Measurements from ENCODE around the gene ARHGAP24. TPM values are rescaled to one million over a fixed set of nuclear protein-coding genes. Genes with fewer than 3 reads are reported as not detected.

Gene ARHGAP24
- polyA plus RNA-seq, 1 of the 3 experiments (the other 2 are of a cell fraction), result 1.4 TPM

- Histone ChIP-seq H3K79me2 (ENCODE audit: insufficient read depth) (no peaks in the 10 kb centered on the region), H3K4me3 (ENCODE audit: low read depth in 2 of 2, low read length in 1 of 2) (no peak overlapping the region), H3K9me2 (no peaks in the 10 kb centered on the region), H3K9ac (no peak overlapping the region), H3K36me3 (replicated peaks in 1 of 2; ENCODE audit: control insufficient read depth in 1 of 2, insufficient read depth in 2 of 2, low read length in 1 of 2) (no peaks in the 10 kb centered on the region), H2AFZ (ENCODE audit: low read depth) (no peak overlapping the region), H3K27me3 (ENCODE audit: insufficient read depth) (no peaks in the 10 kb centered on the region), H3K4me1 (ENCODE audit: control insufficient read depth in 1 of 2, insufficient read depth in 2 of 2, low read depth in 1 of 2, low read length in 1 of 2) (no peaks in the 10 kb centered on the region; a peak in 1 of 4 replicates), H3K27ac (ENCODE audit: low read depth in 2 of 2, low read length in 1 of 2) (no peak overlapping the region), H4K20me1 (ENCODE audit: insufficient read depth) (no peaks in the 10 kb centered on the region), H3K4me2 (no peak overlapping the region), H3K9me3 (no peaks in the 10 kb centered on the region), H3F3A (replicated peaks; ENCODE audit: insufficient read depth) (no peaks in the 10 kb centered on the region)
- POLR2A ChIA-PET, result no interaction called here
- CTCF ChIA-PET, result interaction anchor here (0.6 kb wide), 1 partner anchor 18 kb away, joined by 3 read pairs; no protein-coding TSS in a partner anchor
- 92% methylated on average over 3 of the region's 3 CpGs for WGBS (ENCODE audit: low lambda C conversion rate)
- no peak for TF ChIP-seq YY1 (IDR thresholded peaks at IDR 0.05; ENCODE audit: low read depth)
- no peak for TF ChIP-seq GABPA (IDR thresholded peaks at IDR 0.05; ENCODE audit: low read depth)
- TF ChIP-seq GATA2 (CRISPR knock-in tag; IDR thresholded peaks at IDR 0.05), result no peak
- no peak for TF ChIP-seq MXI1 (IDR thresholded peaks at IDR 0.05; ENCODE audit: low read depth, low read length)
- no peak for TF ChIP-seq NFIC (IDR thresholded peaks at IDR 0.05; ENCODE audit: borderline replicate concordance)
- no peak for TF ChIP-seq USF1 (IDR thresholded peaks at IDR 0.05; ENCODE audit: borderline replicate concordance, low read depth)
- TF ChIP-seq RFX5 (IDR thresholded peaks at IDR 0.05; ENCODE audit: low read length), result no peak
- no peak for TF ChIP-seq TCF12 (IDR thresholded peaks at IDR 0.05)
- no peak for TF ChIP-seq MEF2A (IDR thresholded peaks at IDR 0.05; ENCODE audit: borderline replicate concordance, low read depth)
- TF ChIP-seq RAD21 (IDR thresholded peaks at IDR 0.05; ENCODE audit: low read length), result no peak
- no peak for TF ChIP-seq CTCF (IDR thresholded peaks at IDR 0.05)
- TF ChIP-seq FOXM1 (IDR thresholded peaks at IDR 0.05; ENCODE audit: low read depth), result no peak
- no peak for TF ChIP-seq POLR2AphosphoS5 (IDR thresholded peaks at IDR 0.05; ENCODE audit: low read depth, low read length)
- TF ChIP-seq CHD2 (IDR thresholded peaks at IDR 0.05; ENCODE audit: low read length, partially characterized antibody), result no peak
- no peak for TF ChIP-seq EP300 (IDR thresholded peaks at IDR 0.05; ENCODE audit: borderline replicate concordance in 1 of 2, low read depth in 1 of 2, low read length in 1 of 2)
- no peak for TF ChIP-seq TAF1 (IDR thresholded peaks at IDR 0.05; ENCODE audit: borderline replicate concordance, low read depth, low read length)
- no peak for TF ChIP-seq IRF3 (IDR thresholded peaks at IDR 0.05; ENCODE audit: low read depth, low read length)
- DNase-seq, result no peak
These were observed 250.0 kb downstream of the ARHGAP24 start for GRCh38 chr4:85724791-85725563.

Measured in SK-N-SH (cell line).